GM18861 (cell line): ENCODE measurements around the gene ASIC3.
A peak's percentile ranks its signal among the peaks of the same experiment; 100 is the strongest.

ENCODE experiments used
- ATAC-seq: cut with Tn5 transposase; IDR thresholded peaks from one replicate; pipeline ENCODE4 v1.9.1; 2021; ENCODE audit not compliant: unreplicated experiment

ASIC3 gene

GRCh38 chr7:151070574-151070960 lies 22.2 kb downstream of the ASIC3 start:
- ATAC-seq, result no peak

GRCh38 chr7:151071032-151071866 lies 22.9 kb downstream of the ASIC3 start:
- no peak for ATAC-seq

DNA sequence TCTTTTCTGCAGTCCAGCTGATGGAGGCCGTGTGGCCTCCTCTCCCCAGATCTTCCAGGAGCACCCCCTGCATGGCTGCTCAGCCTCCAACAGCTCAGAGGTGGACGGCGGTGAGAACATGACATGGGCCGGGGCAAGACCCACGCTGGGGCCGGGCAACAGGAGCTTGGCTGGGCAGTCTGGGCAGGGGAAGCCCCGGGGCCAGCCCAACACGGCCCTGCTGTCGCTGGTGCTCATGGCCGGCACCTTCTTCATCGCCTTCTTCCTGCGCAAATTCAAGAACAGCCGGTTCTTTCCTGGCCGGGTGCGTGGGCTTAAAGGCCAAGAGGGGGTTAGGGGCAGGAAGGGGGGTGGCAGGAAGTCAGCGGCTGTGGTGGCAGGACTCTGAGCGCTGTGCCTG lies 25.7 kb downstream of the ASIC3 start:
- ATAC-seq, result no peak

DNA sequence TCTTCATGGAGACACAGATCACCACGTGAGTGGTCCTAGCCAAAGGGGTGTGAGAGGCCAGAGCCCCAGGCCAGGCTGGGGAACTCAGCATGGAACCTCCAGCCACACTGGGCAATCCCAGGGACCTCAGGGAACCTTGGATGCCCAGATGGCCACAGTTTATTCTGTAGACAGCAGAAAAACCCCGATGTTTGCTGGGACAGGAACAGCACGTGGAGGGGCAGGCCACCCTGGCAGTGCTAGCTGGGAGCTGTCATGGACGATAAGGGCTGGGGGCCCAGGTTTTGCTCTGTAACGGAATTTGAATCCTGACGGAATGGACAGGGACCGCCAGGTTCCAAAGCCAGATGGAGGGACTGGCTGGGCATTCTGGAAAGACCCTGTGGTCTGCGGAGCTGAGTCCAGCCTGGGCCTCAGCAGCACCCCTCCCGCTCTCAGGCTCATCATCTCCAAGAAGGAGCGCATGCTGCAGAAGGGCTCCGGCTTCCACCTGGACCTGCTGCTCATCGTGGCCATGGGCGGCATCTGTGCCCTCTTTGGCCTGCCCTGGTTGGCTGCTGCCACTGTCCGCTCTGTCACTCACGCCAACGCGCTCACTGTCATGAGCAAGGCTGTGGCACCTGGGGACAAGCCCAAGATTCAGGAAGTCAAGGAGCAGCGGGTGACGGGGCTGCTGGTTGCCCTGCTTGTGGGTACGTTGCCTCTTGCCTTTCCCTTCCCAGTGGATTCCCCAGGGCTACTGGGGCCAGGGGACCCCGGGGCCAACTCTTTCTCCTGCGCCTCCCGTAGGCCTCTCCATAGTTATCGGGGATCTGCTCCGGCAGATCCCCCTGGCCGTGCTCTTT lies 26.7 kb downstream of the ASIC3 start:
- no peak for ATAC-seq

DNA sequence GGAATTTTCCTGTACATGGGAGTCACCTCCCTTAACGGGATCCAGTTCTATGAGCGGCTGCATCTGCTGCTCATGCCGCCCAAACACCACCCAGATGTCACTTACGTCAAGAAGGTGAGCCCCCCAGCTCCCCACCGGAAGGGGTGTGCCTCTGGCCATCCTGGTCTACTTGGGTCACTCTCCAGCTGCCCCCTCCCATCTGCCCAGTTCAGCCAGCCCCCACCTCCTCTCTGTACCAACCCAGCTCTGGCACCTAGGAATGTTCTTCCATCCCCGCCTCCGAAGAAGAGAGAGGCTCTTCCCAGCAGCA lies 27.3 kb downstream of the ASIC3 start:
- no peak for ATAC-seq

GRCh38 chr7:151075978-151076426 lies 27.7 kb downstream of the ASIC3 start:
- ATAC-seq, result no peak

DNA sequence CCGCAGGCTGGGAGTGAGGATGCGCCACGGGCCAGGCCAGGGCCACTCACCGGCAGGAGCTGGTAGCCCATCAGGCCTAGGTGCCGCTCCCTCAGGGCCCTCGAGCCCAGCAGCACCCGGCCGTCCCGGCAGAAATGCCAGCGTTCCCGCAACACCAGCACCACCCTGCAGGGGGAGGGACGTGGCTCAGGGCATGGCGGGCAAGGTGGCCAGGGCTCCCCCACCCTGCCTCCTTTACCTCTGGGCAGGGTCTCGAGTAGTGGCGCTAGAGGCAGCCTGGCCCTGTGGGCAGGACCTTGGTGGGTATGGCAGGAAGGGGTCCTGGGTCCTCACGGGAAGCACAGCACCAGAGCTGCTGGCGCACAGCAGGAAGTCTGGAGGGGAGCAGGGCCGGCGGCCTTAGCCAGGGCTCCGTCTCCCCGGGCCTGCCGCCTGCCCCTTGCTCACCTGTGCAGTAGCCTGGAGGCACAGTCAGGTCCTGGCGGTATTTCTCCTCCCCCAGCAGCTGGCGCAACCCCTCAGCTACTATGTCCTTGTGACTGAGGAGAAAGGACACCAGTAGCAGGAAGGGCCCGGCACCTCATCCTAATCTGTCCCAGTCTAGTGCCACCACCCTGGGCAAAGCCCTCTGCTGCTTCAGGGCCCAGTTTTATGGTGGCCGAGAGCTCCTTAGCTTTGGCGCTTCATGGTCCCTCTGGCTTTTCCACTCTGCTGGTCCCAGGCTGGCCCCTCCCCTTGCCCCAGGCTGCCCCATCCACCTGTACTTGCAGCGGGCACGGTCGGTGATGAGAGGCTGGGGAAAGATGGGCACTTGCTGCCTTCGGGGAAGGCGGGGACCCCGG lies 28.8 kb downstream of the ASIC3 start:
- no peak for ATAC-seq

DNA sequence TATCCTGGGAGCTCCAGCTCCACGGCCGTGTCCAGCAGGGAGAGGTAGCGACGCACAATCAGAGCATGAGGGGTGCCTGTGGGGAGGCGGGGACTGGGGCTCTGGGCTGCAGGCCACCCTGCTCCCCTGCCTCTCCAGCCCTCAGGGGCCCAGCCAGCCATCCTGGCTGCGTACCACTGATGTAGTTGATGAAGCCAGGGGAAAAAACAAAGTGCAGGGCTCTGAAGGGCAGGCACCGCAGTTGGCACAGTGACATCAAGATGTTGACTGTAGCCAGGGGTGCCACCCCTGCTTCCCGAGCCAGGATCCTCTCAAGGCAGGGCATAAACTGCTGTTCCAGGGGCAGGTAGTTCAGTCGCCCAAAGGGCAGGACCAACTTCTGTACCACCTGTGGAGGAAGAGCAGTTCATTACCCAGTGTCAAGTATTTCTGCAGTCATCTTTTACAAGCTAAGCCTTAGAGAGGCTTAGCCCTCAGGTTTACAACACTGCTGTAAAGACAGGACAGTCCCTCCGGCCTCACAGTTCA lies 29.4 kb downstream of the ASIC3 start:
- ATAC-seq, result no peak

- ATAC-seq, result no peak
Measured at GRCh38 chr7:151078233-151079040, 30.1 kb downstream of the ASIC3 start.

DNA sequence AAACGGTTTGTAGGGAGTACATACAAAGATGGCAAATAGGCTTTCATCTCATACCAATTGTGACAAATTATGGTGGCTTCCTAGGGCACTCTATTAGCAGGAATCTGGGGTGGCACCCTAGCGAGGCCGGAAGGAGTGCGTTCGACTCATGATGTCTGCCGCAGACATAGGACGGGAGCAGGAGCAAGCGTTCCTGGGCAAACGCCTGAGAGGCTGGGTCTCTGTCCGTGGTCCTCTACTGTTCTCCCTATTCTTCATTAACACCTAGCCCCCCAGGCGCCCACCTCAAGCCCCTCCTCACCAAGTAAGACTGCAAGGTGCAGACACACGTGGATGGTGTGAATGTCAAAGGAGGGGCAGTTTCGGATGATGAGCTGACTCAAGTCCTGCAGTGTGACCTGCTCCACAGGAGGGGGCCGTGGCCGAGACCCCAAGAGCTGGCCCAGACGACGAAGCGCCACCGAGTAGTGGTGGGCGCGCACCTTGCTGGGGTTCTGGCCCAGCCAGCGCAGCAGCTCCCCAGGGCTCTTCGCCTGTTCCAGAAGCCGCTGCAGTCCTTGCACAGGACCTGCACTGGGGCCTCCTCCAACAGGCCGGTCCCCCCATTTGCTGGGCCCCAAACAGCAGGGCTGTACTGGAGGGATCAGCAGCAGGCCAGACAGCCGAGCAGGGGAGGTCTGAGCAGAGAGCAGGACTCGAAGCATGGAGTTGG lies 31.0 kb downstream of the ASIC3 start:
- ATAC-seq, result no peak

DNA sequence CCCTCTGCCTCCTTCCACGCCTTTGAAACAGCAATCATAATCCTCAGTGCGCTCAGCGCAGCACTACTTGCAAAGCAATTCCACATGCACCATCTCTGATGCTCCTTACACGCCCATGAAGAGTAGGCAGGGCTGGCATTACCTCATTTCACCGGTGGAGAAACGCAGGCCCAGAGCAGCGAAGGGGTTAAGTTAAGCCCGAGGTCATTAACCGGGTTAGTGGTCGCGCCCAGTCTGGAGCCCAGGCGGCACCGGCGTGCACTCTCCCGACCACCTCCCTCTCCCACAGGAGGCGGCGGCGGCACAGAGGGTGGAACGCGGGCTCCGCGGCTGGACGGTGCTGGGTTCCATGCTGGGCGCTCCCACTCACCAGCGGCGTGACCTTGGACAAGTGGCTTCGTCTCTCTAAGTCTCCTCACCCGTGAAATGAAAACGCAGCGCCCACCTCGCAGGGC lies 31.8 kb downstream of the ASIC3 start:
- ATAC-seq, result no peak

GRCh38 chr7:151080522-151081169 lies 32.3 kb downstream of the ASIC3 start, which contains the start of gene FASTK:
TSS of gene FASTK (minus strand) at chr7:151080809. CDS start at chr7:151080766, 43 bp downstream.
- ATAC-seq, result peak; percentile 70

GRCh38 chr7:151081170-151082101 lies 33.1 kb downstream of the ASIC3 start:
- no peak for ATAC-seq

DNA sequence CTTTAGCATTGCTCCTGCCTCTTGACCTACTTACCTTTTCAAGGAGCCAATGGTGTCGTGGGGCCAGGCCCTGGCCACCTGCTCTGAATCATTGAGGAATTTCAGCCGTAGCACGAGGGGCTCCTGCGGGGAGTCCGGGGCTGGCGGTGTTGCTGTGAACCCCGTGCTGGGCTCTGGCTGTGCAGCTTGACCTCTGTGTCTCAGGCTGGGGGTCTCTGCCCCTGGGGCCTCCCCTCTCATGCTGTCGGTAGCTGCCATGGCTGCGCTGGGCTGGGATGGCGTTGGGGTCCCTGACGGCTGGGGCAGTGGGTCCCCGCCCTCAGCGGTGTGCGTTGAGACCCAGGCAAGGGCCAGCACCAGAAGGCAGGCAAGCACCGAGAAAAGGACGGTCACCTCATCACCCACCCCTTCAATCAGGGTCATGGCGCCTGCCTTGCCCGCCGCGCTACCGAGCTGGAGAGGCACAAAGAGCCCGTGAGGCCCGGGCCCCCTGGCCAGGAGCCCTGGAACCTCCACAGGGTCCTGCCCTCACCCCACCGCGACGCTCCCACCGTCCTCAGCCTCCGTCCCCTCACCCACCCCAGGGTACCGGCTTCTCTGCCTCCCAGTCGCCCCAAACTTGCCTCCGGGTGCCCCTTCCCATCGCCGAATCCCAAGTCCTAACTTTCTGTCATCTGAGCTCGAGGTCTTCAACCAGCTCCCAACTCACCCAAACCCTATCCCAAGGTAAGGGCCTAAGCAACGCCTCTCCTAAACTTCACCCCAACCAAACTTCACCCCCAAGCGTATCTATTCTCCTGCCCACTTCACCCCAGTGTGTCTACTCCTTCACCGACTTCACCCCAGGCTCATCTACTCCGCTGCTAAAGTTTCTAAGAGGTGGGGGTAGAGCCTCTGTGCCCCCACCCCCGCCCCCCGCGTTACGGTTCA lies 34.1 kb downstream of the ASIC3 start:
- no peak for ATAC-seq

GRCh38 chr7:151083071-151083823 lies 34.9 kb downstream of the ASIC3 start, which contains the start of gene TMUB1:
TSS of gene TMUB1 (minus strand) at chr7:151083493. CDS start at chr7:151082563, 930 bp downstream.
- peak; percentile 36 for ATAC-seq

- no peak for ATAC-seq
Measured at GRCh38 chr7:151083824-151084160, 35.5 kb downstream of the ASIC3 start.
